AG04450 (cell line): ENCODE measurements around the gene FEZF1. TPM values are rescaled to one million over a fixed set of nuclear protein-coding genes. Genes with fewer than 3 reads are reported as not detected.

Experiments
- CTCF ChIA-PET: fragments of 300-600, 350-600 bp; formaldehyde crosslinking; extraction: SDS; loops from one replicate; lab custom pipeline; 2022; ENCODE audit warnings: antibody characterized with exemption, inconsistent platforms; lab: Charles Lee
- POLR2A ChIA-PET: fragments of 350-600 bp; formaldehyde crosslinking; extraction: SDS; loops from one replicate; lab custom pipeline; 2021; ENCODE audit warnings: antibody characterized with exemption, inconsistent platforms; lab: Yijun Ruan, JAX
- DNase-seq: peaks from one replicate; pipeline ENCODE4 v3.0.0-alpha.2; 2011; ENCODE audit warnings: low read depth, low spot score
- H3K27ac ChIP-seq: one replicate; pipeline ENCODE4 v1.5.1; 2012; ENCODE audit warnings: low read depth, low read length, control low read depth
- H3K27me3 ChIP-seq: one replicate; pipeline ENCODE4 v1.6.0; 2012; ENCODE audit warnings: low read length; ENCODE audit not compliant: control insufficient read depth, insufficient read depth
- H3K4me3 ChIP-seq: 2 replicates; pipeline ENCODE4 v1.5.1; 2011; ENCODE audit warnings: mild to moderate bottlenecking, low read depth, low read length, control low read depth
- H3K9me3 ChIP-seq: 2 replicates; pipeline ENCODE4 v1.5.1; 2012; ENCODE audit warnings: low read length; ENCODE audit not compliant: control insufficient read depth, insufficient read depth
- CTCF ChIP-seq: IDR thresholded peaks from 2 replicates; pipeline ENCODE4 v1.5.1; 2011; ENCODE audit warnings: low read depth, low read length, control low read depth, inconsistent platforms
- polyA plus RNA-seq: library from polyadenylated mRNA; depleted of rRNA; stranded (reverse); fragments of >200 nt; gene quantifications from 2 replicates; pipeline ENCODE4 v1.2.3, GENCODE V29; 2011

FEZF1 gene
- polyA plus RNA-seq, 1 experiment: not detected

DNA sequence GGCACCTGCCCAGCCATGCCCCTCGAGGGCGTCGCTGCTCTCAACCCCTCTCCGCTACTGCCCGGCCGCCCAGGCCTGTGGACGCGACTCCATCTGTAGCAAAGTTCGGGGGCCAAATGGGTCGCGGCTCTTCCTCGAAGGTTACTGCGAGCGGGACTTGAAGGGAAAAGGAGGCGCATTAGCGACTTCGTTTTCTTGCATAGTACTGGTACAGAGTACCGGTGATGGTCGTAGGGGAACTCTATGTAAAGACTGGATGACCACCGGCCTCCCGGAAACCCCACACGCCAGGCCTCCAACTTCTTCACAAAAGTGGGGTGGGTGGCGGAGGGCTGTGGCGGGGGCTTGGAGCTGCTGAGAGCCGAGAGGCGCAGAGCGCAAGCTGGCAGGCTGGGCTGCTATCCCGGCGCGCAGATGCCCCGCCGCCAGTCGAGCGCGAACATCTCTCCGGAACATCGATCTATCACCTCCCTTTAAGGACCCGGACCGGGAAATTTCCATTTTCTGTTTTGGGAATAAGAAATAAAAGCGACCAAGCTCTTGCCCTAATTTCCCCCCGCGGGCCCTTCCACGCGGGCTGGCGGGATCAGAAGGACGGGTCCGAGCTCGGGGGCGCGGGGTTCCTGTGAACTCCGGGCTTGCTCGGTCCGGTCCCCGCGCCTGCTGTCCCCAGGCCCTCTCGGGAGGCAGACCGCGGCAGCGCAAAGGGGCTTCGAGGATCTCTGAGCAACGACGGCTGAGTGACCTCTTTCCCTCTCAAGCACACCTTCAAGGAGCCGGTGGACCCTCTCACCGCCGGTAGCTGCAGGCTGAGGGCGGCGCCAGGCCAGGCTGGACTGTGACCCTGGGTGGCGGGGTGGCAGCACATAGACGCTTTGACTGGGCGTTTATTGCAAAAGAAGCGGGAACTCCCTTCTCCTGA is 12.2 kb upstream of the FEZF1 start:
- Histone ChIP-seq H3K9me3 (peaks cover 2% of the 10 kb centered on the region; the same call in 1 of the 2 replicates), H3K27me3 (peaks cover 45% of the 10 kb centered on the region), H3K27ac (no peak overlapping the region), H3K4me3 (no peak overlapping the region)
- TF ChIP-seq CTCF: no peak
- ChIA-PET POLR2A (no interaction called here), CTCF (no interaction called here)
- no peak for DNase-seq

DNA sequence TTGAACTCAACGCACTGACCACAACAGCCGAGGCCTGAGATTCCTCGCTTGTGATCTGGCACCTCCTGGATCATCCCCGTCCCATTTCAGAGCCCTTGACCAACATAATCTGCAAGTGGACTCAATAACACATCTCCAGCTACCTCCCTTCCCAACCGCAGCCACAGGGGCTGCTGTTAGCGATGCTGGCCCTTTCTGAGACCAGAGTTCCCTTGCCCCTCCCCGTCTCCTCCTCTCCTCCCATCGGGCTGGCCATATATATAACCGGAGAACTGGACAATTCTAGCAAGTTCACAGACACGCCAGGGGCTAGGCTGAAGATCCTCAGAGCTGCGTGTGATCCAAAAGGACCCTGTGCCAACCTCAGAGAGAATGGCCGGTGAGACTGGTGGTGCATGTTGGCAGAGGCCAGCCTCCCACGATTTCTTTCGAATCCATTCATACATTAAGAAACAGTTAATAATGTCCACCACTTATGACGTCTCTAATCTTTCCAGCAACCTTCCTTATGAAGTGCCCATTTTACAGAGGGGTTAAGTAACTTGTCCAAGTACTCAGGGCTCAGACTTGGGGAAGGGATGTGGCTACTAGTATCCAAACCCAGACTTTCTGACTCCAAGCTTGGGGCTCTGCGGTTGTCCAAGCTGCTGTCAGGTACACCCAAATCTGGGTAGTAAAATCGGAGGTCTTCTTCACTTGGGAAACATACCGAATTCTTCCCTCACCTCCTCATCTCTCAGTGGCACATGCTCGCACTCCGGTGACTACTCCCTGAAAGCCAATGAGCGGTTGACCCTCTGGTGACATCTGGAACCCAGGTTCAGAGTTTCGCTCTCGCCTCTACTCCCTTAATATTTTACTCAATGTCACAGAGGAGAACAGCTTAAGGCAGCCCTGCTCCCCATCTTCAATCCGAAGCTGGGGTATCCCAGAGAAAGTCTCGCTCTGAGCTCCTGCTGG is 11.2 kb upstream of the FEZF1 start:
- ChIA-PET POLR2A (no interaction called here), CTCF (no interaction called here)
- no peak overlapping the region for H3K4me3 ChIP-seq
- no peak for TF ChIP-seq CTCF
- peaks cover 2% of the 10 kb centered on the region; the same call in 1 of the 2 replicates for H3K9me3 ChIP-seq
- no peak overlapping the region for H3K27ac ChIP-seq
- peaks cover 54% of the 10 kb centered on the region for H3K27me3 ChIP-seq
- no peak for DNase-seq

DNA sequence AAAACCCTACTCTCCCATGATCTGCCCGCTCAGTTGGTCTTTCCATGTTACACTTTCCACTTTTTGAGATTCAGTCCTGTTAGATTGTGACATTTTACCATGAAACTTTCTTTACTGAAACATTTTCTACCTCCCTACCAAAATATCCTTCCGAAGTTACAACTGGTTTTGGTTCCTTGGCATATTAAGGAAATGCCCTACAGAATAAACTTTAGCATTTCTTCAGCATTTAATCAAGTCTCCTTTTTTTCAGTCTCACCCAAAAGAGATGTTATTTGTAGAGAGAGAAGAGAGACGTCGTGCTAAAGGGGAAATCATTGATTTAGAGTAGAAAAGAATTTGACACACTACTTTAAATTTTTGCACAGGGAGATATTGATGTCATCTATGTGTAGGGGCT is 9.7 kb upstream of the FEZF1 start:
- POLR2A ChIA-PET: no interaction called here

GRCh38 chr7:122312789-122313188 is 8.2 kb upstream of the FEZF1 start:
- Histone ChIP-seq H3K27me3 (peaks cover 74% of the 10 kb centered on the region), H3K4me3 (no peak overlapping the region), H3K9me3 (peaks cover 2% of the 10 kb centered on the region; the same call in 1 of the 2 replicates), H3K27ac (no peak overlapping the region)
- ChIA-PET CTCF (no interaction called here), POLR2A (no interaction called here)
- no peak for TF ChIP-seq CTCF
- no peak for DNase-seq

More for the DNA sequence above, 9.7 kb upstream of the FEZF1 start:
- Histone ChIP-seq H3K4me3 (no peak overlapping the region), H3K27me3 (peaks cover 68% of the 10 kb centered on the region), H3K9me3 (peaks cover 2% of the 10 kb centered on the region; the same call in 1 of the 2 replicates), H3K27ac (no peak overlapping the region)
- CTCF ChIA-PET: no interaction called here
- no peak for DNase-seq
- TF ChIP-seq CTCF: no peak
